Prostate gland (tissue), 1 donor: ENCODE data around the gene SPG11.

ENCODE experiments used
- POLR2A ChIP-seq: fragments of 450-650 bp; IDR thresholded peaks from one replicate; pipeline ENCODE4 v1.6.1; 2016; ENCODE audit warnings: antibody characterized with exemption, mild to moderate bottlenecking
- POLR2AphosphoS5 ChIP-seq: sonication (generic); formaldehyde crosslinking; IDR thresholded peaks from one replicate; pipeline ENCODE4 v1.6.1; 2017; ENCODE audit warnings: antibody characterized with exemption

- TF ChIP-seq POLR2AphosphoS5 (no peak), POLR2A (no peak)
Measured at GRCh38 chr15:44585633-44586032, 77.8 kb downstream of the SPG11 start.
